ENCODE data around the gene DROSHA. TPM values are rescaled to one million over a fixed set of nuclear protein-coding genes. Genes with fewer than 3 reads are reported as not detected.

Gene DROSHA
- total and polyA plus RNA-seq, 2 experiments from 2014 or later, result 27.7 to 42.1 TPM

- H3K27ac ChIP-seq, result no peak overlapping the region
- peaks cover 29% of the 10 kb centered on the region for H3K36me3 ChIP-seq
- no peaks in the 10 kb centered on the region for H3K9me3 ChIP-seq (ENCODE audit: low read depth)
- no peak for DNase-seq (ENCODE audit: low read depth in 1 of 2, low spot score in 1 of 2)
- no peak overlapping the region for H3K4me3 ChIP-seq
- no peaks in the 10 kb centered on the region for H3K4me1 ChIP-seq (ENCODE audit: low read depth)
- no peak for TF ChIP-seq CTCF (IDR thresholded peaks at IDR 0.05; ENCODE audit: low read depth, low read length)
- H3K27me3 ChIP-seq, result no peaks in the 10 kb centered on the region
Measured at GRCh38 chr5:31469466-31469865, 62.4 kb downstream of the DROSHA start.

- H3K4me3 ChIP-seq, result no peak overlapping the region
- H3K36me3 ChIP-seq, result peaks cover 55% of the 10 kb centered on the region
- DNase-seq (ENCODE audit: low read depth in 1 of 2, low spot score in 1 of 2), result no peak
- no peaks in the 10 kb centered on the region for H3K27me3 ChIP-seq
- no peaks in the 10 kb centered on the region for H3K4me1 ChIP-seq (ENCODE audit: low read depth)
- no peaks in the 10 kb centered on the region for H3K9me3 ChIP-seq (ENCODE audit: low read depth)
- TF ChIP-seq CTCF (IDR thresholded peaks at IDR 0.05; ENCODE audit: low read depth, low read length), result no peak
- no peak overlapping the region for H3K27ac ChIP-seq
Measured at GRCh38 chr5:31465291-31465690, 66.6 kb downstream of the DROSHA start.

DNA sequence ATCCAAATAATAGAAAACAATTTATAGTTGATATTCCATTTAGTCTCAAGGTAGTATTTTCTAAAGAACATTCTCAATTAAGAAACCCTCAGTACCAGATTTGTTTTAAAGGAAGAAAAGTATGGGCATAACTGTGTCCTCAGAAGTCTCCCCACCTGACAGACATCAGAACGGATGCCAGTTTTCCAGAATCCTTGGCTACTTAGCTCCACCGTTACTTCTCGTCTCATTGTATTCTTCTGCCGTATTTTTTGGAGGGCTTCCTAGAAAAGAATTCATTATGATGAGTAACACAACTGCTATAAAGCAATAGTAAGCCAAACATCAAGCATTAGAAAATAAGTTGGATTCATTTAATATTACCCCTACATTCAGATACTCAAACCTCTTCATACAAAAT is 67.8 kb downstream of the DROSHA start:
- TF ChIP-seq CTCF (IDR thresholded peaks at IDR 0.05; ENCODE audit: low read depth, low read length), result no peak
- no peaks in the 10 kb centered on the region for H3K4me1 ChIP-seq (ENCODE audit: low read depth)
- DNase-seq (ENCODE audit: low read depth in 1 of 2, low spot score in 1 of 2), result no peak
- no peaks in the 10 kb centered on the region for H3K9me3 ChIP-seq (ENCODE audit: low read depth)
- peaks cover 55% of the 10 kb centered on the region for H3K36me3 ChIP-seq
- no peak overlapping the region for H3K4me3 ChIP-seq
- no peaks in the 10 kb centered on the region for H3K27me3 ChIP-seq
- no peak overlapping the region for H3K27ac ChIP-seq

- no peaks in the 10 kb centered on the region for H3K9me3 ChIP-seq (ENCODE audit: low read depth)
Measured at GRCh38 chr5:31463351-31463750, 68.5 kb downstream of the DROSHA start.

DNA sequence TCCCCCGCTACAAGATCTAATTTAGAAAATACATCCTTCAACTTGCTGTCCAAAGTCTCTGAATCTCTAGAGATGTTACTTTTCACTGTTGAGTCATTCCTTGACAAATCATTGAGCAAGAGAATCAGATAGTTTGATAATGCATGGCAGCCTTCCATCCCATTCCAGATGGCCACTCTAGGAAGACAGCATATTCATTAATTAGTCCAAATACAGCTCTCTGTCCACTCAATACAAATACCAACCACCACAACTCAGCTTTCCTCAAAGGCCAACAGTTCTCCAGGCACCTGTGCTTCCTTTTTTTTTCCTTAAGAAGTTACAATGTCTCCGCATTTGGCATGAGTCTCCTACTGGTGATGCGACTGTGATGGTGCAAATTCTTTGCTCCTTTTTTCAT is 72.3 kb downstream of the DROSHA start:
- no peak overlapping the region for H3K27ac ChIP-seq
- H3K36me3 ChIP-seq, result peaks cover 38% of the 10 kb centered on the region
- TF ChIP-seq CTCF (IDR thresholded peaks at IDR 0.05; ENCODE audit: low read depth, low read length), result no peak
- no peaks in the 10 kb centered on the region for H3K27me3 ChIP-seq
- no peak overlapping the region for H3K4me3 ChIP-seq
- H3K9me3 ChIP-seq (ENCODE audit: low read depth), result no peaks in the 10 kb centered on the region
- H3K4me1 ChIP-seq (ENCODE audit: low read depth), result no peaks in the 10 kb centered on the region
- no peak for DNase-seq (ENCODE audit: low read depth in 1 of 2, low spot score in 1 of 2)

More at GRCh38 chr5:31463351-31463750, 68.5 kb downstream of the DROSHA start:
- H3K4me3 ChIP-seq, result no peak overlapping the region
- DNase-seq (ENCODE audit: low read depth in 1 of 2, low spot score in 1 of 2), result peak in 1 of 2 donors; percentile 36
- no peaks in the 10 kb centered on the region for H3K4me1 ChIP-seq (ENCODE audit: low read depth)
- TF ChIP-seq CTCF (IDR thresholded peaks at IDR 0.05; ENCODE audit: low read depth, low read length), result no peak
- no peak overlapping the region for H3K27ac ChIP-seq
- H3K36me3 ChIP-seq, result peaks cover 55% of the 10 kb centered on the region
- H3K27me3 ChIP-seq, result no peaks in the 10 kb centered on the region

DNA sequence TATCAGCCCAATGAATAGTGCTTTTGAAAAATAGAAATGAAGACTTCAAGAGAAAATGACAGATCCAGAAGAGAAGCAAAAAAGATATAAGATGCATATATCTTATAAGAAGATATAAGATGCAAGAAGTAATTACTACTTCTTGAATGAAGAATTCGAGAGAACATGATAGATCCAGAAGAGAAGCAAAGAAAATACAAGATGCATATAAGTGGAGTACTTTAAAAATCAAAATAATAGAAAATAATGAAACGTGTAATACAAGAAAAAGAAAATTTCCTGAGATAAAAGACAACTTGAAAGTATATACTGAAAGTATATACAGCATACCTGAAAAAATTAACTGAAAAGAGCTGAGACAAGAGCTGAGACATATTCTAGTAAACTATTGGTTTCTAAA is 76.7 kb downstream of the DROSHA start:
- H3K27ac ChIP-seq, result no peak overlapping the region

More for the DNA sequence above, 76.7 kb downstream of the DROSHA start:
- Histone ChIP-seq H3K4me1 (ENCODE audit: low read depth) (no peaks in the 10 kb centered on the region), H3K36me3 (peaks cover 12% of the 10 kb centered on the region), H3K4me3 (no peak overlapping the region), H3K27me3 (no peaks in the 10 kb centered on the region), H3K9me3 (ENCODE audit: low read depth) (no peaks in the 10 kb centered on the region)
- DNase-seq (ENCODE audit: low read depth in 1 of 2, low spot score in 1 of 2), result no peak
- TF ChIP-seq CTCF (IDR thresholded peaks at IDR 0.05; ENCODE audit: low read depth, low read length), result no peak
